Esophagus squamous epithelium (tissue), 4 donors: Measurements from ENCODE around the gene TMCO4.

Source experiments
- CTCF ChIP-seq, 6 experiments: fragments of 450-650 bp in 4 of 6; fragments of 200-600 bp in 2 of 6; sonication (generic) in 2 of 6; IDR thresholded peaks; one replicate each; pipeline ENCODE4 v1.5.1; 2016 to 2019; ENCODE audit warnings: antibody characterized with exemption in 6 of 6, mild to moderate bottlenecking in 4 of 6, moderate library complexity in 4 of 6
- POLR2A ChIP-seq, 4 donors: fragments of 450-650 bp; IDR thresholded peaks; one replicate each; pipeline ENCODE4 v1.6.1; 2017; ENCODE audit warnings: antibody characterized with exemption in 4 of 4, mild to moderate bottlenecking in 4 of 4, moderate library complexity in 3 of 4

DNA sequence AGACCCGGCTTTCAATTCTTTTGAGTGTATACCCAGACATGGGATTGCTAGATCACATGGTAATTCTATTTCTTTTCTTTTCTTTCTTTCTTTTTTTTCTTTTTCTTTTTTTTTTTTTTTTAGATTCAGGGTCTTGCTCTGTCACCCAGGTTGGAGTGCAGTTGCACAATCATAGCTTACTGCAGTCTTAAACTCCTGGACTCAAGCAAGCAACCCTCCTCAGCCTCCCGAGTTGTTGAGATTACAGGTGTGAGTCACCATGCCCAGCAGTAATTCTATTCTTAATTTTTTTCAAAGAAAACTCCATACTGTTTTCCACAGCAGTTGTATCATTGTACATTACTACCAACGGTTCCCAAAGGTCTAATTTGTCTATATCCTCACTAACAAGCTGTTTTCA lies 28.8 kb upstream of the TMCO4 start:
- no peak for TF ChIP-seq CTCF (IDR thresholded peaks at IDR 0.05)
- TF ChIP-seq POLR2A (IDR thresholded peaks at IDR 0.05) = no peak
